OCI-LY7 (cell line): ENCODE results near the gene METTL17. TPM values are rescaled to one million over a fixed set of nuclear protein-coding genes. Genes with fewer than 3 reads are reported as not detected.

Source experiments
- BruUV-seq: library from RNA; stranded (reverse); fragments of 400-500 nt; replicated peaks from 2 replicates; lab custom pipeline; 2021; lab: Mats Ljungman, UMichigan
- CTCF ChIA-PET: fragments of 300-600 bp; sonication (Branson Sonifier 250); formaldehyde crosslinking; loops from one replicate; lab custom pipeline; 2022; ENCODE audit warnings: antibody characterized with exemption; ENCODE audit not compliant: unreplicated experiment; lab: Charles Lee
- POLR2A ChIA-PET: fragments of 300-600 bp; sonication (Branson Sonifier 250); formaldehyde crosslinking; loops from one replicate; lab custom pipeline; 2022; ENCODE audit warnings: antibody characterized with exemption; lab: Charles Lee
- DNase-seq: peaks from one replicate; pipeline ENCODE4 v3.0.0-alpha.2; 2015; ENCODE audit warnings: low spot score
- H2AFZ ChIP-seq: fragments of 200-600 bp; sonication (generic), shearing (Covaris generic); 2 replicates; pipeline ENCODE4 v1.6.1; 2014; ENCODE audit warnings: mild to moderate bottlenecking, antibody characterized with exemption, low read length, moderate library complexity
- H3K27ac ChIP-seq: fragments of 200-600 bp; sonication (generic); 2 replicates; pipeline ENCODE4 v1.5.1; 2014; ENCODE audit warnings: mixed run types, low read depth, mild to moderate bottlenecking, moderate library complexity, low read length, inconsistent platforms; ENCODE audit not compliant: poor library complexity, severe bottlenecking
- H3K36me3 ChIP-seq: fragments of 200-600 bp; sonication (generic); 2 replicates; pipeline ENCODE4 v1.6.1; 2014; ENCODE audit warnings: mild to moderate bottlenecking, antibody characterized with exemption, low read length, moderate library complexity, mixed read lengths; ENCODE audit not compliant: insufficient read depth
- H3K4me1 ChIP-seq: fragments of 200-600 bp; sonication (generic); 2 replicates; pipeline ENCODE4 v1.5.1; 2014; ENCODE audit warnings: mild to moderate bottlenecking, low read length; ENCODE audit not compliant: insufficient read depth, poor library complexity, severe bottlenecking
- H3K4me2 ChIP-seq: fragments of 200-600 bp; sonication (generic); 2 replicates; pipeline ENCODE4 v1.6.1; 2014; ENCODE audit warnings: mild to moderate bottlenecking, low read length
- H3K4me3 ChIP-seq: fragments of 200-600 bp; sonication (generic); 2 replicates; pipeline ENCODE4 v1.5.1; 2014; ENCODE audit warnings: mild to moderate bottlenecking, low read depth, low read length; ENCODE audit not compliant: poor library complexity, severe bottlenecking
- H3K79me2 ChIP-seq: fragments of 200-600 bp; sonication (generic); 2 replicates; pipeline ENCODE4 v1.6.1; 2016; ENCODE audit warnings: low read depth, mild to moderate bottlenecking, low read length, moderate library complexity, mixed read lengths; ENCODE audit not compliant: insufficient read depth
- H3K9me2 ChIP-seq: fragments of 200-600 bp; sonication (generic); 2 replicates; pipeline ENCODE4 v1.6.1; 2016; ENCODE audit warnings: mild to moderate bottlenecking, low read length, mixed read lengths; ENCODE audit not compliant: insufficient read depth
- H3K9me3 ChIP-seq: fragments of 200-600 bp; sonication (generic); 2 replicates; pipeline ENCODE4 v1.6.1; 2014; ENCODE audit warnings: mild to moderate bottlenecking, mixed run types, low read length, mixed read lengths
- H4K20me1 ChIP-seq: fragments of 200-600 bp; sonication (generic); 2 replicates; pipeline ENCODE4 v1.6.1; 2014; ENCODE audit warnings: mild to moderate bottlenecking, antibody characterized with exemption, low read length, moderate library complexity, mixed read lengths; ENCODE audit not compliant: insufficient read depth
- EZH2phosphoT487 ChIP-seq: fragments of 200-600 bp; sonication (generic); IDR thresholded peaks from 2 replicates; pipeline ENCODE4 v1.6.1; 2018; ENCODE audit warnings: low read depth, borderline replicate concordance, mild to moderate bottlenecking, mixed run types, antibody characterized with exemption, low read length, moderate library complexity, mixed read lengths
- intact Hi-C: fragments of 100-400 bp; cut with micrococcal nuclease; formaldehyde crosslinking; loops from one replicate; pipeline ENCODE4 v1.10.0; 2022; ENCODE audit not compliant: unreplicated experiment
- total RNA-seq, 2 experiments: library from RNA; depleted of rRNA in 1 of 2; stranded (reverse); fragments of >200 nt in 1 of 2; shearing (Covaris generic) in 1 of 2; gene quantifications; 2 replicates each; pipeline ENCODE4 v1.2.3, GENCODE V29; 2014 to 2022
- TF ChIP-seq, protein P1 (sequence below): fragments of 200-600 bp; sonication (generic); conservative IDR thresholded peaks from 2 replicates; pipeline ENCODE4 v1.5.1; 2014; ENCODE audit warnings: mild to moderate bottlenecking, antibody characterized with exemption, low read length, moderate library complexity, mixed read lengths

Gene METTL17
- total RNA-seq, 2 experiments from 2014 or later = 92.0 to 117 TPM

GRCh38 chr14:20986811-20987210 lies 3.0 kb upstream of the METTL17 start:
- Histone ChIP-seq H2AFZ (no peak overlapping the region), H4K20me1 (no peaks in the 10 kb centered on the region), H3K9me3 (no peaks in the 10 kb centered on the region), H3K79me2 (peaks cover 20% of the 10 kb centered on the region), H3K4me1 (peaks cover 21% of the 10 kb centered on the region), H3K27ac (no peak overlapping the region), H3K4me2 (no peak overlapping the region), H3K36me3 (peaks cover 7% of the 10 kb centered on the region), H3K4me3 (no peak overlapping the region), H3K9me2 (no peaks in the 10 kb centered on the region)
- DNase-seq = no peak
- ChIA-PET CTCF (interaction anchor here (0.9 kb wide), 1 partner anchor 16 kb away, joined by 3 read pairs; no protein-coding TSS in a partner anchor), POLR2A (no interaction called here)
- BruUV-seq = no TSS peak
- no peak for TF ChIP-seq EZH2phosphoT487
- TF ChIP-seq, protein P1, sequence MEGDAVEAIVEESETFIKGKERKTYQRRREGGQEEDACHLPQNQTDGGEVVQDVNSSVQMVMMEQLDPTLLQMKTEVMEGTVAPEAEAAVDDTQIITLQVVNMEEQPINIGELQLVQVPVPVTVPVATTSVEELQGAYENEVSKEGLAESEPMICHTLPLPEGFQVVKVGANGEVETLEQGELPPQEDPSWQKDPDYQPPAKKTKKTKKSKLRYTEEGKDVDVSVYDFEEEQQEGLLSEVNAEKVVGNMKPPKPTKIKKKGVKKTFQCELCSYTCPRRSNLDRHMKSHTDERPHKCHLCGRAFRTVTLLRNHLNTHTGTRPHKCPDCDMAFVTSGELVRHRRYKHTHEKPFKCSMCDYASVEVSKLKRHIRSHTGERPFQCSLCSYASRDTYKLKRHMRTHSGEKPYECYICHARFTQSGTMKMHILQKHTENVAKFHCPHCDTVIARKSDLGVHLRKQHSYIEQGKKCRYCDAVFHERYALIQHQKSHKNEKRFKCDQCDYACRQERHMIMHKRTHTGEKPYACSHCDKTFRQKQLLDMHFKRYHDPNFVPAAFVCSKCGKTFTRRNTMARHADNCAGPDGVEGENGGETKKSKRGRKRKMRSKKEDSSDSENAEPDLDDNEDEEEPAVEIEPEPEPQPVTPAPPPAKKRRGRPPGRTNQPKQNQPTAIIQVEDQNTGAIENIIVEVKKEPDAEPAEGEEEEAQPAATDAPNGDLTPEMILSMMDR = no peak
- intact Hi-C loops = no loop called here

- Histone ChIP-seq H3K27ac (peak overlapping the region; percentile 55), H3K9me2 (no peaks in the 10 kb centered on the region), H3K4me2 (peak overlapping the region; percentile 83), H3K4me1 (peaks cover 24% of the 10 kb centered on the region), H3K4me3 (peak overlapping the region; percentile 65), H3K9me3 (no peaks in the 10 kb centered on the region), H2AFZ (peak overlapping the region; percentile 54; the same call in 1 of the 2 replicates), H3K79me2 (peaks cover 27% of the 10 kb centered on the region), H4K20me1 (no peaks in the 10 kb centered on the region), H3K36me3 (peaks cover 28% of the 10 kb centered on the region)
- intact Hi-C loops = no loop called here
- TSS peak; percentile 98 for BruUV-seq
- ChIA-PET POLR2A (interaction anchor here (0.5 to 1.6 kb wide), 7 partner anchors 8 to 513 kb away, joined by 3 to 5 read pairs (median 4); partner anchors contain the start of gene SLC39A2), CTCF (interaction anchor here (1.4 kb wide), 1 partner anchor 18 kb away, joined by 4 read pairs; no protein-coding TSS in a partner anchor)
- peak; percentile 4 for DNase-seq
- TF ChIP-seq EZH2phosphoT487 = no peak
- TF ChIP-seq, protein P1 = no peak
Observed at GRCh38 chr14:20988717-20989470, 886 bp upstream of the METTL17 start.

DNA sequence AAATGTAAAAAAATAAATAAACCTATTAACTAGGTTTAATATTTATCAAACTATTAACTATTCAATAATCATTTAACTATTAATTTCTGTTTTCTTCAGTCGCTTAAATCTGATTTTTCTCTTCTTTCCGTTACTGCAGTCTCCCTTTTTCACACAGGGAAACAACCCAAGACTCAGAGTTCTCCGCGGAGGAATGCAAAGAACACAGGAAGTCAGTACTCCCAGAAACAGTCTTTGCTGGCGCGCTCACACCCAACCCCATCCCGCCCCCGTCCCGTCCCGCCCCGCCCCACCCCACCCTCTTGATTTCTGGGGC lies 351 bp upstream of the METTL17 start:
- no TSS peak for BruUV-seq
- peak overlapping the region; percentile 65 for H3K4me3 ChIP-seq
- H3K27ac ChIP-seq = peak overlapping the region; percentile 55
- H2AFZ ChIP-seq = peak overlapping the region; percentile 54; the same call in 1 of the 2 replicates
- ChIA-PET POLR2A (interaction anchor here (0.5 to 1.6 kb wide), 6 partner anchors 8 to 512 kb away, joined by 3 to 5 read pairs (median 4); partner anchors contain the start of gene SLC39A2), CTCF (interaction anchor here (1.4 kb wide), 1 partner anchor 18 kb away, joined by 4 read pairs; no protein-coding TSS in a partner anchor)
- TF ChIP-seq, protein P1 = no peak
- TF ChIP-seq EZH2phosphoT487 = no peak
- H3K36me3 ChIP-seq = peaks cover 33% of the 10 kb centered on the region
- H4K20me1 ChIP-seq = no peaks in the 10 kb centered on the region
- peaks cover 24% of the 10 kb centered on the region for H3K4me1 ChIP-seq
- H3K9me3 ChIP-seq = no peaks in the 10 kb centered on the region
- no peak for DNase-seq
- H3K4me2 ChIP-seq = peak overlapping the region; percentile 83
- H3K9me2 ChIP-seq = no peaks in the 10 kb centered on the region
- intact Hi-C loops = no loop called here
- peaks cover 27% of the 10 kb centered on the region for H3K79me2 ChIP-seq
